Measurements from ENCODE around the gene MTRF1L. TPM values are rescaled to one million over a fixed set of nuclear protein-coding genes. Genes with fewer than 3 reads are reported as not detected.
A peak's percentile ranks its signal among the peaks of the same experiment; 100 is the strongest.

The MTRF1L gene
- total and polyA plus RNA-seq, 2 of the 13 experiments (the other 11 are each of a cell fraction or from before 2014, with no cell fraction given): 17.6 to 28.7 TPM

- TF ChIP-seq REPIN1 (CRISPR knock-in tag; IDR thresholded peaks at IDR 0.05; ENCODE audit: borderline replicate concordance, low read depth) (no peak; the same call in 1 of the 2 replicates), HMG20A (CRISPR knock-in tag; IDR thresholded peaks at IDR 0.05; ENCODE audit: borderline replicate concordance) (no peak), NRL (CRISPR knock-in tag; IDR thresholded peaks at IDR 0.05; ENCODE audit: borderline replicate concordance) (no peak; the same call in 1 of the 2 replicates), NFIC (IDR thresholded peaks at IDR 0.05; ENCODE audit: low read length) (0 out of 2 replicates have a peak, but pooled peaks have one; percentile 28), ZNF136 (CRISPR knock-in tag; IDR thresholded peaks at IDR 0.05; ENCODE audit: low read depth) (peak; percentile 34; the same call in 1 of the 2 replicates), SMARCE1 (IDR thresholded peaks at IDR 0.05; ENCODE audit: borderline replicate concordance) (no peak), PHF8 (CRISPR knock-in tag; IDR thresholded peaks at IDR 0.05) (peak; percentile 97), ZNF207 (IDR thresholded peaks at IDR 0.05; ENCODE audit: borderline replicate concordance) (no peak), RBAK (CRISPR knock-in tag; IDR thresholded peaks at IDR 0.05) (no peak), AKAP8 (CRISPR knock-in tag; IDR thresholded peaks at IDR 0.05) (no peak), ZBTB20 (CRISPR knock-in tag; IDR thresholded peaks at IDR 0.05; ENCODE audit: borderline replicate concordance, low read depth) (0 out of 2 replicates have a peak, but pooled peaks have one; percentile 8), FLYWCH1 (CRISPR knock-in tag; IDR thresholded peaks at IDR 0.05) (peak; percentile 45; the same call in 1 of the 2 replicates), ZFP90 (CRISPR knock-in tag; IDR thresholded peaks at IDR 0.05; ENCODE audit: borderline replicate concordance) (peak; percentile 66; the same call in 1 of the 2 replicates), ZNF761 (CRISPR knock-in tag; conservative IDR thresholded peaks at IDR 0.05) (no peak; the same call in 1 of the 2 replicates), MAFK (conservative IDR thresholded peaks at IDR 0.05 in 1 of 2, IDR thresholded peaks at IDR 0.05 in 1 of 2; ENCODE audit: low read length in 2 of 2) (no peak), CAMTA2 (CRISPR knock-in tag; IDR thresholded peaks at IDR 0.05; ENCODE audit: borderline replicate concordance) (peak; percentile 97), NR2F6 (IDR thresholded peaks at IDR 0.05) (no peak; the same call in 1 of the 2 replicates), NR2F6 (CRISPR knock-in tag; IDR thresholded peaks at IDR 0.05) (0 out of 2 replicates have a peak, but pooled peaks have one; percentile 2), SPEN (CRISPR knock-in tag; IDR thresholded peaks at IDR 0.05; ENCODE audit: low read depth) (peak; percentile 93; the same call in 1 of the 2 replicates), ZNF546 (CRISPR knock-in tag; conservative IDR thresholded peaks at IDR 0.05) (0 out of 2 replicates have a peak, but pooled peaks have one; percentile 7), ELF3 (CRISPR knock-in tag; IDR thresholded peaks at IDR 0.05) (no peak), ZFP1 (CRISPR knock-in tag; IDR thresholded peaks at IDR 0.05) (no peak), KLF16 (CRISPR knock-in tag; IDR thresholded peaks at IDR 0.05) (no peak; a peak in 1 of 4 replicates), ZNF572 (CRISPR knock-in tag; IDR thresholded peaks at IDR 0.05) (peak; percentile 79; the same call in 1 of the 2 replicates)
- TF ChIP-seq, protein P1, sequence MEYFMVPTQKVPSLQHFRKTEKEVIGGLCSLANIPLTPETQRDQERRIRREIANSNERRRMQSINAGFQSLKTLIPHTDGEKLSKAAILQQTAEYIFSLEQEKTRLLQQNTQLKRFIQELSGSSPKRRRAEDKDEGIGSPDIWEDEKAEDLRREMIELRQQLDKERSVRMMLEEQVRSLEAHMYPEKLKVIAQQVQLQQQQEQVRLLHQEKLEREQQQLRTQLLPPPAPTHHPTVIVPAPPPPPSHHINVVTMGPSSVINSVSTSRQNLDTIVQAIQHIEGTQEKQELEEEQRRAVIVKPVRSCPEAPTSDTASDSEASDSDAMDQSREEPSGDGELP (IDR thresholded peaks at IDR 0.05; ENCODE audit: borderline replicate concordance, low read depth): peak; percentile 33; the same call in 1 of the 2 replicates
- TF ChIP-seq, protein P2, sequence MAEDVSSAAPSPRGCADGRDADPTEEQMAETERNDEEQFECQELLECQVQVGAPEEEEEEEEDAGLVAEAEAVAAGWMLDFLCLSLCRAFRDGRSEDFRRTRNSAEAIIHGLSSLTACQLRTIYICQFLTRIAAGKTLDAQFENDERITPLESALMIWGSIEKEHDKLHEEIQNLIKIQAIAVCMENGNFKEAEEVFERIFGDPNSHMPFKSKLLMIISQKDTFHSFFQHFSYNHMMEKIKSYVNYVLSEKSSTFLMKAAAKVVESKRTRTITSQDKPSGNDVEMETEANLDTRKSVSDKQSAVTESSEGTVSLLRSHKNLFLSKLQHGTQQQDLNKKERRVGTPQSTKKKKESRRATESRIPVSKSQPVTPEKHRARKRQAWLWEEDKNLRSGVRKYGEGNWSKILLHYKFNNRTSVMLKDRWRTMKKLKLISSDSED (CRISPR knock-in tag; IDR thresholded peaks at IDR 0.05): 0 out of 2 replicates have a peak, but pooled peaks have one; percentile 44
- TF ChIP-seq, protein P3, sequence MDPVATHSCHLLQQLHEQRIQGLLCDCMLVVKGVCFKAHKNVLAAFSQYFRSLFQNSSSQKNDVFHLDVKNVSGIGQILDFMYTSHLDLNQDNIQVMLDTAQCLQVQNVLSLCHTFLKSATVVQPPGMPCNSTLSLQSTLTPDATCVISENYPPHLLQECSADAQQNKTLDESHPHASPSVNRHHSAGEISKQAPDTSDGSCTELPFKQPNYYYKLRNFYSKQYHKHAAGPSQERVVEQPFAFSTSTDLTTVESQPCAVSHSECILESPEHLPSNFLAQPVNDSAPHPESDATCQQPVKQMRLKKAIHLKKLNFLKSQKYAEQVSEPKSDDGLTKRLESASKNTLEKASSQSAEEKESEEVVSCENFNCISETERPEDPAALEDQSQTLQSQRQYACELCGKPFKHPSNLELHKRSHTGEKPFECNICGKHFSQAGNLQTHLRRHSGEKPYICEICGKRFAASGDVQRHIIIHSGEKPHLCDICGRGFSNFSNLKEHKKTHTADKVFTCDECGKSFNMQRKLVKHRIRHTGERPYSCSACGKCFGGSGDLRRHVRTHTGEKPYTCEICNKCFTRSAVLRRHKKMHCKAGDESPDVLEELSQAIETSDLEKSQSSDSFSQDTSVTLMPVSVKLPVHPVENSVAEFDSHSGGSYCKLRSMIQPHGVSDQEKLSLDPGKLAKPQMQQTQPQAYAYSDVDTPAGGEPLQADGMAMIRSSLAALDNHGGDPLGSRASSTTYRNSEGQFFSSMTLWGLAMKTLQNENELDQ (CRISPR knock-in tag; IDR thresholded peaks at IDR 0.05; ENCODE audit: borderline replicate concordance): no peak
Observed at GRCh38 chr6:152983637-152984512, 18.6 kb downstream of the MTRF1L start (continued).

Data from HepG2 (cell line).